Upper lobe of right lung (tissue), 1 donor: ENCODE measurements around the gene SEPTIN3. TPM values are rescaled to one million over a fixed set of nuclear protein-coding genes. Genes with fewer than 3 reads are reported as not detected.

ENCODE experiments used
- ATAC-seq: fragments of 200-7000 bp; cut with Tn5 transposase; one replicate; pipeline ENCODE4 v1.9.1; 2020; ENCODE audit warnings: mild to moderate bottlenecking, moderate library complexity
- DNase-seq: peaks from one replicate; pipeline ENCODE4 v3.0.0-alpha.2; 2020
- H3K27ac ChIP-seq: fragments of 200-600 bp; one replicate; pipeline ENCODE4 v1.8.0; 2022
- H3K27me3 ChIP-seq: fragments of 200-600 bp; one replicate; pipeline ENCODE4 v1.8.0; 2022; ENCODE audit warnings: mild to moderate bottlenecking
- H3K36me3 ChIP-seq: fragments of 200-600 bp; one replicate; pipeline ENCODE4 v1.8.0; 2022
- H3K4me1 ChIP-seq: fragments of 200-600 bp; one replicate; pipeline ENCODE4 v1.8.0; 2022
- H3K4me3 ChIP-seq: fragments of 200-600 bp; one replicate; pipeline ENCODE4 v1.8.0; 2022; ENCODE audit warnings: mild to moderate bottlenecking
- H3K9me3 ChIP-seq: fragments of 200-600 bp; one replicate; pipeline ENCODE4 v1.8.0; 2022
- CTCF ChIP-seq: fragments of 200-600 bp; IDR thresholded peaks from one replicate; pipeline ENCODE4 v1.8.0; 2022; ENCODE audit warnings: antibody characterized with exemption
- intact Hi-C: fragments of 100-400 bp; cut with DNase I; formaldehyde crosslinking; loops from one replicate; pipeline ENCODE4 v1.11.0; 2022
- total RNA-seq: library from RNA; stranded (reverse); fragmentation: NEBNext Ultra II Directional; extraction: Animal tissue kit (Norgen Biotek cat#: 25700); gene quantifications from one replicate; pipeline ENCODE4 v1.2.1, GENCODE V29; 2021
- donor health status: DM: no; HTN: yes; CAD: no; lungs with severe emphysema.

The SEPTIN3 gene
- total RNA-seq, 1 donor from 2014 or later, result 3.2 TPM

DNA sequence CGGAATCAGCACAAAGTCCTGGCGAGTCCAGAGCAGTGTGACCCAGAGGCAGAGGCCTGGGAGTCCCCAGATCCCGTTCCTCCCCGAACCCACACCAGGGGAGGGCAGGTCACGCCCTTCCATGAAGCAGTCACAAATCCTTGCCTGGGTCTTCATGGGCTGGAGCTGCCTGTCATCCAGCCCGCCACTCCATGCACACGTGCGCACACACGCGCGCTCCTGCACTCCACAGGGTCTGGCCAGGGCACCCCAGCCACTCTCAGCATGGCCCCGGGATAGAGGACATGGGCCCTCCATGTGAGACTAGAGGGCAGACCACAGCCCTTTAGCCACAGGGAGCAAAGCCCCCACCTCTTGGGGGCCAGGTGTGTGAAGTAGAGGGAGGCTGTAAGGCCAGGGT is 36.9 kb upstream of the SEPTIN3 start:
- no peak for TF ChIP-seq CTCF
- ATAC-seq (no peak), DNase-seq (no peak)
- Histone ChIP-seq H3K4me3 (no peak overlapping the region), H3K27ac (no peak overlapping the region), H3K9me3 (no peaks in the 10 kb centered on the region), H3K4me1 (no peaks in the 10 kb centered on the region), H3K36me3 (no peaks in the 10 kb centered on the region), H3K27me3 (no peaks in the 10 kb centered on the region)
- intact Hi-C loops, result no loop called here

DNA sequence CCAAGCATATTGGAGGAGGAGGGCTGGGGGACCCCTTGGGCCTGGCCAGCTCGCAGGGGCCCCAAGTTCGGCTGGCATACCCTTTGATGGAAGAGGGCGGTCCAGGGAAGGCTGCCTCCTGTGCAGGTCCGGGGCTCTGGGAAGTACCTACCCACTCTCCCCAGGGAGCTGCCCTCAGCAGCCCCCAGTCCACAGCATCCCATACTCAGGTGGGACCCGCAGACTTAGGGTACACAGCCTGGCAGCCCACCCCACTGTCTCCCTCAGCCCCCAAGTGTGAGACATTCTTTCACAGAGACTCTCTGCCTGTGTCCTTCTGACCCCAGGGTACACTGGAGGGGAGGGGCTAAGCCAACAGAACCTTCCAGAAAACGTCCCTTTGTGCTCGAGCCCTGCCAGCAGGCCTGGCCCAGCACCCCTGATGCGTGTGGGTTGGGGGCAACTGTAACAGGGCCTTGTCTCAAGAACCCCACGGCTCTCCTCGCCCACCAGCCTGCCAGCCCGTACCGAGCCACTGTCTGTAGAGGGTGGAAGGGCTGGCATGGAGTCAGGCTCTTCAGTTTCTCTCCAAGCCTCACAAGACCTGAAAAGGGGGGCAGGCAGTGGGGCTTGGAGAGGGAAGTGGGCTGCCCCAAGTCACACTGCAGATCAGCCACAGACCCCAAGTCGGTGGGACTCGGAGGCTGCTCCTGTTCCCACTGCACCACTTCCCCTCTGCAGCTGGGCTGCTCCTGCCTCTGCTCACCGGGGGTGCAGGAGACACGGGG is 35.6 kb upstream of the SEPTIN3 start:
- ATAC-seq (no peak), DNase-seq (no peak)
- TF ChIP-seq CTCF, result no peak
- Histone ChIP-seq H3K9me3 (no peaks in the 10 kb centered on the region), H3K36me3 (no peaks in the 10 kb centered on the region), H3K27me3 (no peaks in the 10 kb centered on the region), H3K4me3 (no peak overlapping the region), H3K27ac (no peak overlapping the region), H3K4me1 (no peaks in the 10 kb centered on the region)
- intact Hi-C loops, result no loop called here

DNA sequence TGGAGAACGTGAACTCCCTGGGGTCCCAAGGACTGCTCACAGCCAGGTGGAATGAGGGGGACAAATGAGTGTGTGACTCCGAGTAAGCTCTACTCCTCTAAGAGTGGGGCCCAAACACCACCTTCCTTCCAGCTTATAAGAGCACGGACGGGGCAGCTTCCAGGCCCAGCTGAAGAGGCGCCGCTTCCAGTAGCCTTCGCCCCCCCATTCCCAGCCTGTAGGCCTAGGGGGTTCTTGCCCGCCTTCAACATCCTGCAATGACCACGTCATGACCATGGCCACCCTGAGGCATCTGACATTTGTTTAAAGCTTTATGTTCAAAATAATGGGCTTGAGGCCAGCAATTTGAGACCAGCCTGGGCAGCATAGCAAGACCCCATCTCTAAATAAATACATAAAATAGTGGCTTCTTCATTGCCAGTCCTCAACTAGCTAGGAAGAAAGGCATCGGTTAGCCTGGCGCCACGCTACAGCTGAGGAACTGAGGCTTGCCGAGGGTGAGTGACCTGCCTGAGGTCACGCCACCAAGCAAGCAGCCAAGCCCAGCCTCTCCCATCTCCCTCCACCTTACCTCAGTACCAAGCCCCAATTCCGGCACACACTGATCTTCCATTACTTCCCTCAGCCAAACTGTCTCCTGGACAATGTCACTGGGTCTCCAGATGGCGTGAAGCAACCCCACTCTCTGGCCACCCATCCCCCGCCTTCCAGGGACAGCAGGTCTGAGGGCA is 34.8 kb upstream of the SEPTIN3 start:
- DNase-seq, result no peak

DNA sequence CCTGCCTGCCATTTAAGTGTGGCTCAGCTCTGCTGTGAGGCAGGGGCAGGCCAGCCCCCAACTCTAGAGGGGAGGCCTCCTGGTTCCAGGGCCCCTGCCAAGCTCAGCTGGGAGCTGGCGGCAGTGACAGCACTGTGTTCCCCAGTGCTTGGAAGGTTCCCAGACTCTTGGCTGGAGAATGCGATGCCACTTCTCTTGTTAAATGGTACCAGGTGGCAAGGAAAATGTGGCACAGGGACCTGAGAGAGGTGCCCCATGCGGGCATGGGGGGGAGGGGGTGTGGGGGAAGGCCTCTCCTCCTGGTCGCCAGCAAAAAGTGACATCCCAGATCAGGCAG is 34.3 kb upstream of the SEPTIN3 start:
- H3K36me3 ChIP-seq, result no peaks in the 10 kb centered on the region
- H3K4me1 ChIP-seq, result no peaks in the 10 kb centered on the region
- H3K9me3 ChIP-seq, result no peaks in the 10 kb centered on the region
- DNase-seq, result no peak
- intact Hi-C loops, result no loop called here
- H3K27ac ChIP-seq, result no peak overlapping the region
- ATAC-seq, result no peak
- no peaks in the 10 kb centered on the region for H3K27me3 ChIP-seq
- no peak for TF ChIP-seq CTCF
- no peak overlapping the region for H3K4me3 ChIP-seq

More for the DNA sequence above, 34.8 kb upstream of the SEPTIN3 start:
- no peak overlapping the region for H3K27ac ChIP-seq
- intact Hi-C loops, result no loop called here
- H3K9me3 ChIP-seq, result no peaks in the 10 kb centered on the region
- no peak for TF ChIP-seq CTCF
- H3K4me1 ChIP-seq, result no peaks in the 10 kb centered on the region
- no peak for ATAC-seq
- H3K27me3 ChIP-seq, result no peaks in the 10 kb centered on the region
- H3K4me3 ChIP-seq, result no peak overlapping the region
- H3K36me3 ChIP-seq, result no peaks in the 10 kb centered on the region

DNA sequence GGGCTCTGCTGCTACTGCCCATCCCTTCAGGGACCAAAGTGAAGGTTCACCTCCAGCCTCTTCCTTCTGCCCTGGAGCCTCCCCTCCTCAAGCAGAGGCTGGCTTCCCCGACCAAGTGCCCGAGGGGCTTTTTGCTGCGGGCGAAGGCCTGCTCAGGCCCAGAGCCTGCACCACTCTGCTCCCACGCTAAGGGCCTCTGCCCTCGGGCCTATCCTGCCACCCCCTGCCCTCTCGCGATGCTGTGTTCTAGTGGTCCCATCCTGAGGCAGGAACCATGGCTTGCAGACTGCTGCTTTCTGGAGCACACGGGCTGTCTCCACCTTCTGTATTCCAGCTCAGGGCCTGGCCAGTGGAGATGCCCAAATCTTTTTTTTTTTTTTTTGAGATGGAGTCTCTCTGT is 33.7 kb upstream of the SEPTIN3 start:
- no peak overlapping the region for H3K27ac ChIP-seq
- no peaks in the 10 kb centered on the region for H3K9me3 ChIP-seq
- TF ChIP-seq CTCF, result no peak
- H3K27me3 ChIP-seq, result no peaks in the 10 kb centered on the region
- DNase-seq (no peak), ATAC-seq (no peak)
- no peak overlapping the region for H3K4me3 ChIP-seq
- H3K4me1 ChIP-seq, result no peaks in the 10 kb centered on the region
- intact Hi-C loops, result no loop called here
- no peaks in the 10 kb centered on the region for H3K36me3 ChIP-seq
